Stomach (tissue), 4 donors: Measurements from ENCODE around the gene AFAP1L1.

Source experiments
- EP300 ChIP-seq: sonication (generic); formaldehyde crosslinking; IDR thresholded peaks from one replicate; pipeline ENCODE4 v1.6.1; 2017; ENCODE audit warnings: antibody characterized with exemption
- POLR2A ChIP-seq, 4 donors: fragments of 450-650 bp; IDR thresholded peaks; one replicate each; pipeline ENCODE4 v1.6.1; 2016; ENCODE audit warnings: antibody characterized with exemption in 4 of 4, control low read depth in 2 of 4, mild to moderate bottlenecking in 1 of 4, moderate library complexity in 1 of 4
- POLR2AphosphoS5 ChIP-seq, 3 donors: sonication (generic); formaldehyde crosslinking; IDR thresholded peaks; one replicate each; pipeline ENCODE4 v1.6.1; 2016; ENCODE audit warnings: antibody characterized with exemption in 3 of 3
- TF ChIP-seq, protein P1 (sequence below), 7 experiments: fragments of 450-650 bp in 4 of 7; fragments of 200-600 bp in 3 of 7; sonication (generic) in 3 of 7; IDR thresholded peaks; one replicate each; pipeline ENCODE4 v1.5.1; 2016 to 2019; ENCODE audit warnings: antibody characterized with exemption in 7 of 7, control low read depth in 2 of 7, mild to moderate bottlenecking in 1 of 7

GRCh38 chr5:149358294-149358651 lies 86.6 kb downstream of the AFAP1L1 start:
- TF ChIP-seq, protein P1, sequence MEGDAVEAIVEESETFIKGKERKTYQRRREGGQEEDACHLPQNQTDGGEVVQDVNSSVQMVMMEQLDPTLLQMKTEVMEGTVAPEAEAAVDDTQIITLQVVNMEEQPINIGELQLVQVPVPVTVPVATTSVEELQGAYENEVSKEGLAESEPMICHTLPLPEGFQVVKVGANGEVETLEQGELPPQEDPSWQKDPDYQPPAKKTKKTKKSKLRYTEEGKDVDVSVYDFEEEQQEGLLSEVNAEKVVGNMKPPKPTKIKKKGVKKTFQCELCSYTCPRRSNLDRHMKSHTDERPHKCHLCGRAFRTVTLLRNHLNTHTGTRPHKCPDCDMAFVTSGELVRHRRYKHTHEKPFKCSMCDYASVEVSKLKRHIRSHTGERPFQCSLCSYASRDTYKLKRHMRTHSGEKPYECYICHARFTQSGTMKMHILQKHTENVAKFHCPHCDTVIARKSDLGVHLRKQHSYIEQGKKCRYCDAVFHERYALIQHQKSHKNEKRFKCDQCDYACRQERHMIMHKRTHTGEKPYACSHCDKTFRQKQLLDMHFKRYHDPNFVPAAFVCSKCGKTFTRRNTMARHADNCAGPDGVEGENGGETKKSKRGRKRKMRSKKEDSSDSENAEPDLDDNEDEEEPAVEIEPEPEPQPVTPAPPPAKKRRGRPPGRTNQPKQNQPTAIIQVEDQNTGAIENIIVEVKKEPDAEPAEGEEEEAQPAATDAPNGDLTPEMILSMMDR (IDR thresholded peaks at IDR 0.05): no peak
- TF ChIP-seq POLR2A (IDR thresholded peaks at IDR 0.05): no peak
- no peak for TF ChIP-seq EP300
- TF ChIP-seq POLR2AphosphoS5 (IDR thresholded peaks at IDR 0.05): no peak
